C4-2B (cell line): Measurements from ENCODE around the gene CTSG.

Experiments
- ZFX ChIP-seq: fragments of 450-650 bp; IDR thresholded peaks from 2 replicates; pipeline ENCODE4 v1.6.1; 2017
- TF ChIP-seq, protein P1 (sequence below): fragments of 450-650 bp; conservative IDR thresholded peaks from 2 replicates; pipeline ENCODE4 v1.5.1; 2017; ENCODE audit warnings: mild to moderate bottlenecking

DNA sequence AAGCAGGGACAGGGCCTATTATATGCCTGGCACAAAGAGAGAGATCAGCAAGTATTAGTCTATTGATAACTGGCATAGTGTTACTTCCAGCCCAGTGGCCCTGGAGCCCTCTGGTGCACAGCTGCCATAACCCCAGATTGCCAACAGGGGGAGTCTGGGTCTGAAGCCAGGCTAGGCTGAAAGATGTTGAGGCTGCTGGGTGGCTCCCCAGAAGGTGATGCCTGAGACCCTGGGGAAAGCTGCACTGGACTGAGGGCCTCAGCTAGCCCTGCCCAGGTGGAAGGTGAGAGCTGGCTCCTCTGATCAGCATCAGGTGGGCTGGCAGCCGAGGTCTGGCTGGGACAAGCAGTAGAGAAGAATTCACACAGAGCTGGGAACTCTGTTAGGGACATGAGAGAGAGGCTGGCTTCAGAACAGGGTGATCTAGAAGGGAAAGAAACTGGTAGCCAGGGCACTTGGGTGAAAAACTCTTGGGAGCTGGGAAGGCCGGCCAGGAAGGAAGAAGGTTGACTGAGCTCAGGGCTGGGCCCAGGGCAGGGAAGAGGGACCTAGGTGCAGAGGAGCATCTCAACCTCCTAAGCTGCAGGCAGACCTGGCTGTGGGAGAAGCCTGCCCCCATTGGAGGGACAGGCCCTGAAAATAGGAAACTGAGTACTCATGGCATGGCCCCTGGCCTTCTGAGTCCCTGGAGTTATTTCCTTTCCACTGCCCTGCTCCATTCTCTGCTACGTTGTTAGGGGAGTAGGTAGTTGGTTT, 29.6 kb upstream of the CTSG start:
- TF ChIP-seq, protein P1, sequence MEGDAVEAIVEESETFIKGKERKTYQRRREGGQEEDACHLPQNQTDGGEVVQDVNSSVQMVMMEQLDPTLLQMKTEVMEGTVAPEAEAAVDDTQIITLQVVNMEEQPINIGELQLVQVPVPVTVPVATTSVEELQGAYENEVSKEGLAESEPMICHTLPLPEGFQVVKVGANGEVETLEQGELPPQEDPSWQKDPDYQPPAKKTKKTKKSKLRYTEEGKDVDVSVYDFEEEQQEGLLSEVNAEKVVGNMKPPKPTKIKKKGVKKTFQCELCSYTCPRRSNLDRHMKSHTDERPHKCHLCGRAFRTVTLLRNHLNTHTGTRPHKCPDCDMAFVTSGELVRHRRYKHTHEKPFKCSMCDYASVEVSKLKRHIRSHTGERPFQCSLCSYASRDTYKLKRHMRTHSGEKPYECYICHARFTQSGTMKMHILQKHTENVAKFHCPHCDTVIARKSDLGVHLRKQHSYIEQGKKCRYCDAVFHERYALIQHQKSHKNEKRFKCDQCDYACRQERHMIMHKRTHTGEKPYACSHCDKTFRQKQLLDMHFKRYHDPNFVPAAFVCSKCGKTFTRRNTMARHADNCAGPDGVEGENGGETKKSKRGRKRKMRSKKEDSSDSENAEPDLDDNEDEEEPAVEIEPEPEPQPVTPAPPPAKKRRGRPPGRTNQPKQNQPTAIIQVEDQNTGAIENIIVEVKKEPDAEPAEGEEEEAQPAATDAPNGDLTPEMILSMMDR, result peak; percentile 87
- TF ChIP-seq ZFX, result no peak
